ENCODE results near the gene B4GALT2.

DNA sequence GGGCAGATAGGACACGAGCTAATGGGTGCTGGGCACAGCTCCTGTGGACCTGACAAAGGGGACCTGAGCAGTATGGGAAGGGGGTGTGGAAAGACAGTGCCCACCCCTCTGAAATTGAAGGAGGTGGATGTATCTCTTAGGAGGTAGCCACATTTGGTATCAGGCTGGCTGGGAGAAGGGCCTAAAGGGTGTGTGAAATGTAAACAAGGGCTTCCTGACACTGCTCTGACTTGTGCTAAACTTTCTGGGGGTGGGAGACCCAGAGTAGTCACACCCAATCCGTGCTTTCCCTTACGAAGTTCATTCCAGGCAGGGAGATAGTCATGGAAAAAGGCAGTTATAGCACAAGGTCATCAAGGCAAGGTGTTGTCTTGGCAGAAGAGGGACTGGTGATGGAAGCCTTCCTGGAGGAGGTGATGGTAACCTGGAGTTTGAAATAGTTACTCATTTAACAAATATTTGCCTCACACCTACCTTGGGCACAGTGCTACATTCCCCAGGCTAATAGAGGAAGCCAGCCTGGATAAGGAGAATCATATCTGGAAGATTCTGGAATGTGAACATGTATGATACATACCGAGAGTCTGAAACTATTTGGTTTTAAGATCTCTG lies 7.1 kb downstream of the B4GALT2 start:
- TF ChIP-seq MAX (IDR thresholded peaks at IDR 0.05) (no peak), CTCF (IDR thresholded peaks at IDR 0.05 in 2 of 3, conservative IDR thresholded peaks at IDR 0.05 in 1 of 3; ENCODE audit: borderline replicate concordance in 1 of 3, insufficient read depth in 1 of 3, low read depth in 2 of 3, low read length in 2 of 3) (no peak)

Measured in HCT116 (cell line).